Glomerular visceral epithelial cell (primary cell): Measurements from ENCODE around the gene ARMH3.
"Not testable (repeated sequence)": the region's sequence is repeated elsewhere in the genome, so short reads cannot be mapped to it uniquely, and the experiment has no call there.

Experiments
- DNase-seq: peaks from one replicate; pipeline ENCODE4 v3.0.0-alpha.2; 2016; ENCODE audit errors: extremely low spot score

Gene ARMH3, protein sequence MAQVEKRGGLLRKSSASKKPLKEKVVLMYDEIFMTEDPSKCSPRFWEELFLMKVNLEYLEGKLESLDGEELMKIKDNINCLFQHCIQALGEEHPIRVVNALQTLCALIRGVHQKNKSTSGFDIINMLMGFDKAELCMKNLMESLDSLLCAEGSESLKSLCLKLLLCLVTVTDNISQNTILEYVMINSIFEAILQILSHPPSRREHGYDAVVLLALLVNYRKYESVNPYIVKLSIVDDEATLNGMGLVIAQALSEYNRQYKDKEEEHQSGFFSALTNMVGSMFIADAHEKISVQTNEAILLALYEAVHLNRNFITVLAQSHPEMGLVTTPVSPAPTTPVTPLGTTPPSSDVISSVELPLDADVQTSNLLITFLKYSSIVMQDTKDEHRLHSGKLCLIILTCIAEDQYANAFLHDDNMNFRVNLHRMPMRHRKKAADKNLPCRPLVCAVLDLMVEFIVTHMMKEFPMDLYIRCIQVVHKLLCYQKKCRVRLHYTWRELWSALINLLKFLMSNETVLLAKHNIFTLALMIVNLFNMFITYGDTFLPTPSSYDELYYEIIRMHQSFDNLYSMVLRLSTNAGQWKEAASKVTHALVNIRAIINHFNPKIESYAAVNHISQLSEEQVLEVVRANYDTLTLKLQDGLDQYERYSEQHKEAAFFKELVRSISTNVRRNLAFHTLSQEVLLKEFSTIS

DNA sequence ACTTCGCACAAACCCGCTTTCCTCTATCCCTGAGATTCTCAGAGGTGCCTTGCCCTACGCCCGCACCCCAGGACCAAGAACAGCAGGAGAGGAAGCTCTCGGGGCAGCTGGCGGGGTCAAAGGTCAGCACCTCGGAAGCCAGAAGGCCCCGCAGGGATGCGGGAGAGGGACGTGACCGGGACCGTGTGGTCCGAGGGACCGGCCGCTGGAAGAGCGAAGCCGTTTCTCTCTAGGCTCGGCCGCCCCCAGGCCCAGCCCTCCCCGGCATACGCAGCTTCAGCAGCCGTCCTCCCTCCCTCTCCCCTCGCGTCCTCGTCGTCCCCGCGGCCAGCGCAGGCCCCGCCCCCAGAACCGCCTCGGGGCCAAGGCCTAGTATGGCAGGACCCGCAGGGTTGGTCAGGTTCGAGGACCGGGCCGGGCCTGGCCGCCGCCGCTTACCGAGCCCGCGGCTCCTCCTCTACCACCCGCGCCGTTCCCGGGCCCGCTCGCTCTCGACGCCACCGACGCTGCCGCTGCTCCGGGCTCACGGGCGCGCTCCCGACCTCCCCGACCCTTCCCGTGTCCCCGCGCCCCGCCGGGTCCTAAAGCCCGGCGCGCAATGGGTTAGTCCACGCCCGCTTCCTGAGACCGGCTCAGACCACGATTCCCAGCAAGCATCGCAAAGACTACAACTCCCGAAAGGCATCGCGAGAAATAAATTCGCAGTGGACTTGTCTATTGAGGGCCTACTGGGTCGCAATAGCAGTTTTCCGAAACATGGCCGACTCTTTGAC, at the start of gene ARMH3:
Gene ARMH3, minus strand, starts transcription at position 527 of the 773 bp plus-strand sequence. CDS start 16,059 bp downstream, outside the sequence.
- DNase-seq: peak; percentile 96

DNA sequence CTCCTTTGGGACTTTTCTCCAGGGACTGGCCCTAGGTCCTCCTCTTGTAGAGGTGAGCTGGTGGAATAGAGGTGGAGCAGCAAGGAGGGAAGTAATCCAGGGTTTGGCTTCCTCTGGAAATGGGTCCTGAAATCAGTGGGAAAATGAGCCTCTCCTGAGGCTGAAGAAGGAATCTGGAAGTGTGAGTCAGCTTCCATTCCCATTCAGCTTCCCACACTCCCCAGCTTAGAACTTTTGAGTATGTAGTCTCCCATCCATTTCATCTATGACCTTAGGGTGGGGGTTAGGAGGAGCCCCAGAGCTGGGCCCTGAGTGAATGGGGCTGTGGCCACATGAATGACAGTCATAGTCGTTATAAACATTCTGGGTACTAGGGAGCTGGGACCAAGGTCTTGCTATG, 46.4 kb upstream of the ARMH3 start:
- no peak for DNase-seq

DNA sequence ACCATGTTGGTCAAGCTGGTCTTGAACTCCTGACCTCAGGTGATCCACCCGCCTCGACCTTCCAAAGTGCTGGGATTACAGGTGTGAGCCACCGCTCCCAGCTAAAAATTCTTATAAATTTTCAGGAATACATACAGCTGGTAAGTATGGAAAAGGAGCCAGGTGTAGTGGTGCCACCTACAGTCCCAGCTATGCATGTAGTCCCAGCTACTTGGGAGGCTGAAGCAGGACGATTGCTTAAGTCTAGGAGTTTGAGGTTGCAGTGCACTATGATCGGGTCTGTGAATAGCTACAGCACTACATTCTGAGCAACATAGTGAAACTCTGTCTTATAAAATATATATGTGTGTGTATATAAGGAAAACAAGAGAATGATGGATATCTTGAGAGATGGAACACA, 45.2 kb upstream of the ARMH3 start:
- no peak for DNase-seq

DNA sequence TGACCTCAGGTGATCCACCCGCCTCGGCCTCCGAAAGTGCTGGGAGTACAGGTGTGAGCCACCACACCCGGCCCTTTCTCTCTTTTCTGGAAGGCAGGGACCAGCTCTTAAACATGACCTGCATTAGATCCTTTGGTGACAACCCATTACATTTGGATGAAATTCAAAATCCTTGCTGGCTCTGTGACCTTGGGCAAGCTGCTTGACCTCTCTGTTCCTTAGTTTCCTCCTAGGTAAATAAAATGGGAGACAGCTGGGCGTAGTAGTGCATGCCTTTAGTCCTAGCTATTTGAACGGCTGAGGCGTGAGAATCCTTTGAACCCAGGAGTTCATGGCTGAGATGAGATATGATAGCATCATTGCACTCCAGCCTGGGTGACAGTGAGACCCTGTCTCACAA, 40.5 kb upstream of the ARMH3 start:
- DNase-seq: no peak

DNA sequence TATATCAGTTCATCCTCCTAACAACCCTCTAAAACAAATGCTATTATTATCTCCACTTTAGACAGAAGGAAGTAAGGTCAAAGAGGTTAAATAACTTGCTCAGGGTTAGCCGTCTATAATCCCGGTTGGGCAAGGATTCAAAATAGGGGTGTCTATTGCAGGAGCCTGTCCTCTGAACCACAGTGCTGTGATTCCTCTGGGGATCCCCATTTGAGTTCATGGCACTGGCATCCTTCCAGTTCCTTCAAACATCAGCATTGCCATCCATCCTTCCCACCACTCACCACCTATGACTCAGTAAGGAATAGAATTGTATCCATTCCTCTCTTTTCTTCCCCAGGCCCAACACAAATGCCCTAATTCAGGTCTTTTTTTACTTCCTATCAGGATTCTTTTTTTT, 34.8 kb upstream of the ARMH3 start:
- peak; percentile 60 for DNase-seq

DNA sequence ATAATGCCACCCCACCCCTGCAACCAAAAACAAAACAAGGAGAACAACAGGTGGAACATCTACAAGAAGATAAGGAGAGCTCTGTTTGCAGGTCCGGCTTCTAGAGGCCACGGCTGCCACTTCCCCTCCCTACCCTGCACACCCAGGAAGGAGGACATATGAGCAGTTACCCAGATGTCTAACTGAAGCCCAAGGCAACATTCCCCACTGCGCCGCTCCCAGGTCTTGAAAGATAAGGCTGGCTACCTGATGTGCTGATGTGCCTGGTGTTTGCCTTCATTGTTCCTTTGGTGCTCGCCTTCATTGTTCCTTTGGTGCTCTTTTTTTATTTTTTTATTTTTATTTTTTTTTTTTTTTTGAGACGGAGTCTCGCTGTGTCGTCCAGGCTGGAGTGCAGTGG, 30.2 kb upstream of the ARMH3 start:
- DNase-seq: no peak

DNA sequence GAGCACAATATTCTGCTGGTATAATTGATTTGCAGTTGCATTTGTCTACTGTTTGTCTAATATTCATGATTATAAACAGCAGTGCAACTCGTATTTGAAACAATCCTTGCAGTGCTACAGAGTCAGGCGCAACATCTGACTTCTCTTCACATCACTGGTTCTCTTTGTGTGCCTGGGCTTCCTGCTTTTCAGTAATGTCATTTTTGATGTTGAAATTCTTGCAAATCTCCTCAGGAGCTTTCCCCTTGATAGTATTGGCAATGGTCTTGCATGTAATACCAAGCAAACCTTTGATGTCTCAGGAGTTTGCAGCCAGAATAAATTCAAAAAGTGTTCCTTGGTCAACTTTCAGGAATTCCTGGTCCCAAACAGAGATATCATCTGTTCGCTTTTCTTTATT, 29.4 kb upstream of the ARMH3 start:
- peak; percentile 28 for DNase-seq

DNA sequence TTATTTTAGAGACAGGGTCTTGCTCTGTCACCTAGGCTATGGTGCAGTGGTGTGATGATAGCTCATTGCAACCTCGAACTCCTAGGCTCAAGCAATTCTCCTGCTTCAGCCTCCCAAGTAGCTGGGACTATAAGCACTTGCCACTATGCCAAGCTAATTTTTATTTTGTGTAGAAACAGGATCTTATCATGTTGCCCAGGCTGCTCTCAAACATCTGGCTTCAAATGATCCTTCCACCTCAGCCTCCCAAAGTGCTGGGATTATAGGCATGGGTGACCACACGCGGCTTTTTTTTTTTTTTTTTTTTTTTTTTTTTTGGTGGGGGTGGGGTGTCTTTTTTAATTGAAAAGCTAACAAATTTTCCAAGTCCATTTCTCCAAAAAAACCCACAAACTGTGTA, 27.6 kb upstream of the ARMH3 start:
- no peak for DNase-seq

DNA sequence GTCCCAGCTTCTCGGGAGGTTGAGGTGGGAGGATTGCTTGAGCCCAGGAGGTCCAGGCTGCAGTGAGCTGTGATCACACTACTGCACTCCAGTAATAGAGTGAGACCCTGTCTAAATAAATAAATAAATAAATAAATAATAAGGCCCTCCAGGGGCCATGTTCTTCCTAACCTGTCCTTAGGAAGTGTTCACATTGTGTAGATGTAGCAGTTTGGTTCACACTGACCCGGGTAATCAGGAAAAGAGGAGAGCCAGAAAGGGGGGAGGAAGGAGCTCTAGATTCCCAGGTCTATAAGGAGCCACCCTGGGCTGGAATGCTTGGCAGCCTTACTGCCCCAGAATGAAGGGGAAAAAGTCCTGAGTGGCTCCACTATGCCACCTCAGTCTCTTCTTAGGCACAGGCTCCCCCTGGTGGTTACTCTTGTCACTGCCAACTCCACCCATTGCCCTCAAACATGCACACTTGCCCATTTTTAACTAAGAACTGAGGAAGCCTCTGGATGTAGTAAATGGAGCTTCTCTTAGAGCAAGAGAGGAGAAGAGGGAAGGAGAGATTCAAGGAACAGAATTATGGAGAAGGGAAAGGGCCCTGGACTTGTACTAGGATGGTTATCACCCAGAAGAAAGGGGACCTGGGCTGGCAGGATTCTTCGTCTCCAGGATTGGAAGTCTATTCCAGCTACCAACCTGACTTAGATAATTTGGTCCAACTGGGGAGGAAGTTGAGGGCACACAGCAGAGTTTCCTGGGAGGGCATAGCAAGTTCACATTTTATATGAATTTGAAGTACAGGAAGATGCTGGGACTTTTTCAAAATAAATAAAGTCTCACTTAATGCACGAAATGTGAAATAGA, 16.9 kb upstream of the ARMH3 start:
- DNase-seq: peak; percentile 83

DNA sequence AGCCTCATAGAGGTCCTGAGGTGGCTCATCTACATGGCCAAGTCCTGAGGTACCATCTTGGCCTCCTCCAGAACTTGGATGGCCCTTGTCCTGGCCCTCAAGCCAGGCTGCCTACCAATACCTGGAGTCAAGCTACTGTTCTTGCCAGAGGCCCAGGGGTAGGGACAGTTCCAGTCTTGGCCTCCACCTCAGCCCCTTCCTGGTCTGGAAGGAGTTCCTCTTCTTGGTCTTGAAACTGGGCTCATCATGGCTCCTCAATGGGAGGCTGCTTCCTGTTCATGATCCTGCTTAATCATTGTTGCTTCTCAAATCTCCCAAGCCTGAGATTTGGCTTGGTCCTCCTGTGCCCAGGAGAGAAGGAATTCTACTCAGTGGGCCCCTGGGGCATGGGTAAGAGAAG, 13.1 kb upstream of the ARMH3 start:
- no peak for DNase-seq

DNA sequence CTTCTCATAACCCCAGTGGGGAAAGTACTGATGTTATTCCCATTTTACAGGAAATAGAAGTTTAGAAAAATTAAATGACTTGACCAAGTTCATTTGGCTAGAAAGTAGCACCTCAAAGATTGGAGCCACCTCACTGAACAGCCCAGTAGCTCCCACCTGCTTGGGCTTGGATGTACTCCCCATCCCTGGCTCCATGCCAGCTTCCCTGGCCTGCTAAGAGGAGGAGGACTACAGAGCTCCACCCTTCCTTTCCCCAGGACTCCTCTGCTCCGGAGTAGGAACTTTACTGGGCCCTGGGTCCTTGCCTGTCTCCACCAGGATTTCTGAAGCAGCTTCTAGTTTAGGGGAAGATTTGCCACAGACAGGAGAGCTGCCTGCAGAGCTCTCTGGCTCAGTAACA, 12.2 kb upstream of the ARMH3 start:
- DNase-seq: peak; percentile 44

DNA sequence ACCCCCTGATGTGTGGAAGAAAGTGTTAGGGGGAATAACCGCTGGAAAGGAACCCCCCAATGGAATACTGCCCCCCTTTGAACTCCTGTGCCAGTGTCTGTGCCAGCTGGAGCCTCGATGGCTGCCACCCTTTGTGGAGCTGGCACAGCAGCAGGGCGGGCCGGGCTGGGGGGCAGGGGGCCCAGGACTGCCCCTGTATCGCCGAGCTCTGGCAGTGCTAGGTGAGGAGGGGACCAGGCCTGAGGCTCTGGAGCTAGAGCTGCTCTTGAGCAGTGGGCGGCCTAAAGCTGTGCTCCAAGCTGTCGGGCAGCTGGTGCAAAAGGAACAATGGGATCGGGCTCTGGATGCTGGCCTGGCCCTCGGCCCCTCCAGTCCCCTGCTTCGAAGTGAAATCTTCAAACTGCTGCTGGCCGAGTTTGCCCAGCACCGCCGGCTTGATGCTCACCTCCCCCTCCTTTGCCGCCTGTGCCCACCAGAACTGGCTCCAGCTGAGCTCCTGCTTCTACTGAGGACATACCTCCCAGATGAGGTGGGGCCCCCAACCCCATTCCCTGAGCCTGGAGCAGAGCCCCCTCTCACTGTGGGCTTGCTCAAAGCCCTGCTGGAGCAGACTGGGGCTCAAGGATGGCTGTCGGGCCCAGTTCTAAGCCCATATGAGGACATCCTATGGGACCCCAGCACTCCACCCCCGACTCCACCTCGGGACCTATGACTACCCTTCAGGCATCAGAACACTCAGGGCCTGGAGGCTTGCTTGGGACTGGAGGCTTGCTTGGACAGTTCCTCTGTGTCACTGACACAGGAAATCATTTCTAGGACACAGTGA, 11.3 kb upstream of the ARMH3 start:
- no peak for DNase-seq

DNA sequence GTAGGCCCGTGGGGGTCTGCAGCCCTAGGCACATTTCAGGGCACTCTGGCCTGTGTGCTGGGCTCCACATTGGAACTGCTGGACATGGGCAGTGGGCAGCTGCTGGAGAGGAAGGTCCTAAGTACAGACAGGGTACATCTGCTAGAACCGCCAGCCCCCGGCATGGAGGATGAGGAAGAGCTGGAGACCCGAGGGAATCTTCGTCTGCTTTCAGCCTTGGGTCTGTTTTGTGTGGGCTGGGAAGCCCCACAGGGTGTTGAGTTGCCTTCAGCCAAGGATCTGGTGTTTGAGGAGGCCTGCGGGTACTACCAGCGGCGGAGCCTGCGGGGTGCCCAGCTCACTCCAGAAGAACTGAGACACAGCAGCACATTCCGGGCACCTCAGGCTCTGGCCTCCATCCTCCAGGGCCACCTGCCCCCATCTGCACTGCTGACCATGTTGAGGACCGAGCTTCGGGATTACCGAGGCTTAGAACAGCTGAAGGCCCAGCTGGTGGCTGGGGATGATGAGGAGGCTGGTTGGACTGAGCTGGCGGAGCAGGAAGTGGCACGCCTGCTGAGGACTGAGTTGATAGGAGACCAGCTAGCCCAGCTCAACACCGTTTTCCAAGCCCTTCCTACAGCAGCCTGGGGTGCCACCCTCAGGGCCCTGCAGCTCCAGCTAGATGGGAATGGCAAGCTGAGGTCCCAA, 10.6 kb upstream of the ARMH3 start:
- no peak for DNase-seq

DNA sequence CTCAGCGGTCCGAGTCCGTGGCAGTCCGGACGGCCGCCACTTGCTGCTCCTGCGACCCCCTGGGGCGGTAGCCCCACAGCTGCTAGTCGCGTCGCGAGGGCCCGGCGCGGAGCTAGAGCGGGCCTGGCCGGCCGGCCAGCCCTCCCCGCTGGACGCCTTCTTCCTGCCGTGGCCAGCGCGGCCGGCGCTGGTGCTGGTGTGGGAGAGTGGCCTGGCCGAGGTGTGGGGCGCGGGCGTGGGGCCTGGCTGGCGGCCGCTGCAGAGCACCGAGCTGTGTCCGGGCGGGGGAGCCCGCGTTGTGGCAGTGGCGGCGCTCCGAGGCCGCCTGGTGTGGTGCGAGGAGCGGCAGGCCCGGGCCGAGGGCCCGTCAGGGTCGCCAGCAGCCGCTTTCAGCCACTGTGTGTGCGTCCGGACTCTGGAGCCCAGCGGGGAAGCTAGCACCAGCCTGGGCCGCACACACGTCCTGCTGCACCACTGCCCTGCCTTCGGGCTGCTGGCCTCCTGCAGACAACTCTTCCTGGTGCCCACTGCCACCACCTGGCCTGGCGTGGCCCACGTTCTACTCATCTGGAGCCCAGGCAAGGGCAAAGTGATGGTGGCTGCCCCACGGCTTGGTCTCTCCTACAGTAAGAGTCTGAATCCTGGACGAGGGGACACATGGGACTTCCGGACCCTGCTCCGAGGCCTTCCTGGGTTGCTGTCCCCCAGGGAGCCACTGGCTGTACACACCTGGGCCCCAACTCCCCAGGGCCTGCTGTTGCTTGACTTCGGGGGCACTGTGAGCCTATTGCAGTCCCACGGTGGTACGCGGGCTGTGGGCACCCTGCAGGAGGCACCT, 9.8 kb upstream of the ARMH3 start:
- peak; percentile 40 for DNase-seq

DNA sequence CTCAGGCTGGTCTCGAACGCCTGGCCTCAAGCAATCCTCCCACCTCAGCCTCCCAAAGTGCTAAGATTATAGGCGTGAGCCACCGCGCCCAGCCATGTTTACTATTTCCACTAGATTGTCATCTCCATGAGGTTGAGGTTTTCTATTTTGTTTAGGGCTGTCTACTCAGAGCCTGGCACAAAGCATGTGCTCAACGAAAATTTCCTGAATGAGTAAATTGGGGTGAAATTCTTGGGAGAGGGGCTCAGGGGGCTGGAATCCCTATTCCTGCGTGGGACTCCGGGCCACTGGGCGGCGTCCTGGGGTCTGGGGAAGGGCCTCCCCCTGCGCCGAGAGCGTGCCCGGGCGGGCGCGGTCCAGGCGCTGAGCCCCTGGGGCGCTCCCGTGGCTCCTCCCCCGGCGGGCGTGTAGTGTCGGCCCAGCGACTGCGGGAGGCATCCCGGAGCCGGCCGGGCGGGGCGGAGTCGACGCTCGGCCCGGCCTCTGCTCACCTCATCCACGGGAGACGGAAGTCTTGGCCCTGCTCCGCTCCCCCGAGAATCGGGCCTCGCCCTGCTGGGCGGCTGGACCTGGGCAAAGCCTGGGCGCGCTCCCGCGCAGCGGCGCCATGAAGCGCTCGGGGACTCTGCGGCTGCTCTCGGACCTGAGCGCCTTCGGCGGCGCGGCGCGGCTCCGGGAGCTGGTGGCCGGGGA, 9.0 kb upstream of the ARMH3 start, which contains the start of gene HPS6:
Gene HPS6, plus strand, starts transcription at position 482 of the 693 bp plus-strand sequence. Its CDS starts 126 bp downstream, at position 608.
- DNase-seq: peak; percentile 94

DNA sequence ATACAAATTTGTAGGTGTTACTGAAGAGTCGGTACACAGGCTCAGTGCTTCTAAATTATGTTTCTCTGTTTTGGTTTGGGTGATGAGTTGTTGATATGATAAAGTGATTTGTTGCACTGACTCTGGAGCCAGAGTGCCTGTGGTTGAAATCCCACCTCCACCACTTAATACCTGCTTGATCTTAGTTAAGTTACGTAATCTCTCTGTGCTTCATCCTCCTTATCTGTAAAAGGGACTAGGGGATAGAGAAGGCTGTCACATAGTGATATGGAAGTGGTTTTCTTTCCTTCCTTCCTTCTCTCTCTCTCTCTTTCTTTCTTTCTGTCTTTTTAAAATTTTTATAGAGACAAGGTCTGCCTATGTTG, 8.5 kb upstream of the ARMH3 start:
- no peak for DNase-seq

DNA sequence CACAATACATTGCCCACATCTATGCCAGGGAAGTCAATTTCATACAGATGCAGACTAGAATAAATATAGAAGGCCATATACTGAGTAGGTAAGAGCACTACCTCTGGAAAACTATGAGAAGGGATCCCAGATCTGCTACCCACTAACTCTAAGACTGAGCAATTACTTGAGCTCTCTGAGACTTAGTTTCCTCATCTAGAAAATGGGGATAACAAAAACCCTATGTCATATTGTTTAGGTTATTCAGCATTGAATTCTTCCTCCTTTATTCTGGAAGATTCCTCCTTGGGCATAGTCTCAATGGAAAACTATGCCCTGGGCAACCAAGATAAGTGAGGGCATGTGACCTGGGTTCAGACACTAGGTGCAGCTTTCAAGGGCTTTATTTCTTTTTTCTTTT, 4.0 kb upstream of the ARMH3 start:
- no peak for DNase-seq

DNA sequence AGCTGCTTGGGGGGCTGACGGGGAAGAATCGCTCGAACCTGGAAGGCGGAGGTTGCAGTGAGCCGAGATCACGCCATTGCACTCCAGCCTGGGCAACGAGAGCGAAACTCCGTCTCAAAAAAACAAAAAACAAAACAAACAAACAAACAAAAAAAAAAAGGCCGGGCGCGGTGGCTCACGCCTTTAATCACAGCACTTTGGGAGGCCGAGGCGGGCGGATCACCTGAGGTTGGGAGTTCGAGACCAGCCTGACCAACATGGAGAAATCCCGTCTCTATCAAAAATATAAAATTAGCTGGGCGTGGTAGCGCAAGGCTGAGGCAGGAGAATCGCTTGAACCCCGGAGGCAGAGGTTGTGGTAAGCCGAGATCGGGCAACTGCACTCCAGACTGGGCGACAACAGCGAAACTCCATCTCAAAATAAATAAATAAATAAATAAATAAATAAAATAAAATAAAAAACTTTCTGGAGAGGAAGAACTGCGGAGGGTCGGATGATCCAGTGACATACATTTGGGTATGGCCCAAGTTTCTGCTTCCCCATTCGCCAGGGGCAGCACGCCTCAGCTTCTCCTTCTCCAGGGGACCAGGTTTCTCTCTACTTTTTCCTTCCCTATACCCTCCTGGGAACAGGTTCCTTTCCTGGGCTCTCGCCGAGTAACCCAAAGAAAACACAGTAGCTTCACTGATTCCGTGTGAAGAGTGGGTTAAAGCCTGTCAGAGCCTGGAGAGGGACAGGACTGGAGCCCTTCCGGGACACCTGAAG, 909 bp downstream of the ARMH3 start:
- not testable (repeated sequence) for DNase-seq
